ENCODE data around the gene NGB.
A peak's percentile ranks its signal among the peaks of the same experiment; 100 is the strongest.
"Not testable (repeated sequence)": the region's sequence is repeated elsewhere in the genome, so short reads cannot be mapped to it uniquely, and the experiment has no call there.

Gene NGB

DNA sequence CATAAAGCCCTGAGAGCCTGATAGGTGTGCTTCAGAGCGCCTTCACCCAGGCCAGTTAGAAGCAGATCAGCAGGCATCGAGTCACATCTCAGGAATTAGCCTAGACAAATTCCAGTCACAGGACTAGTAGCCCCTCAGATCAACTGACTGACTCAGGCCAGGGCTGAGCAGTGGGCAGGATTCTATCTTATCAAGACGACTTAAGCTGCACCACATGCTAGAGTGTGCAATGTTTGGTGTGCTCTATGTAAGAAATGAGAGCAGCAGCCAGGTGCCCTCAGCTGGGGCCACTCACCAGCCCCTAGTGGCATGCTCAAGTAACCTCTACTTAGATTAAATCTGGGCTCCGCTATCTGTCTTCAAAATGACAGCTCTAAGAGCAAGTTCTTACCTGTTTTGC is 19.7 kb upstream of the NGB start:
- peak; percentile 51 for DNase-seq

- no peak for DNase-seq
Measured at GRCh38 chr14:77286576-77286975, 15.6 kb upstream of the NGB start.

DNA sequence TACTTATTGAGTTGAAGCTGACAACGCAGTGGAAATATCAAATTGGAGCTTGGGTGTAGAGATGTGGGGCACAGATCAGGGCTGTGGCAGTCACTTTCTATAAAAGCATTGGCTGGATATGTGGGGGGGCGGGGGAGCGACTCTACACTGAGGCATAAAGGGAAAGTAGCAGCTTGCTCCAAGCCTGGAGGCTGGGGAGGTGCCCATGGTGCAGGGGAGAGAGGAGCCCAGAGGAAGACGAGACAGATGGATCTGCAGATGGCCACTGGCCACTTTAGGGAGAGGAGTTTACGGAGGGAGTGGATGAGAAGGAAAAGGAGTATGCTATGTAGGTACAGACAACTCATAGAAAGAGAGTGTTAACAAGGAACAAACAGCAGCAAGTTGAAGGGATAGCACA is 13.5 kb upstream of the NGB start:
- no peak for DNase-seq

- no peak for DNase-seq
Measured at GRCh38 chr14:77284066-77284465, 13.1 kb upstream of the NGB start.

DNA sequence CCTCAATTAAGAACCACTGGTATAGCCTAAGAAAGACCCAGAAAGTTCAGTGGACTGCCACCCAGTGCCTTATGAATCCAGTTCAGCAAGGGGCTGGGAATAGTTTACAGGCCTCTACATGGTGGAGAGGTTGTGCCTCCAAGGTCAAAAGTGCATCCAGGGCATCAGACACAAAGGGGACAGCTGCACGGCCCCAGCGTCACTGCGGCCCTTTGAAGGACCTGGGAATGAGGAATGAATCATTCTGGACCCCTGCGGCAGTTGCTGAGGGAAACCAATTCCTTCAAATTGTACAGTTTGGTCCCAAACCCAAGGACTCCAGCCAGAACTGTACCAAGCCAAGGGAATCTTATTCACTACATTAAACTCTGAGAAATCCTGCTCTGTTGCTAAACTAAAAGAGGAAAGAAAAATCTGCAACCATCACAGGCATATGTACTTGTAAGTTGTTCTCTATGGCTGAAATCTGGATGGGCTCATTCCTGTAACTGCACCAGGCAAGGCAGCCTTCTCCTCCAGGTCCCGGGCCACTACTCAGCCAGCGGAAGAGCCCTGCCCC is 10.9 kb upstream of the NGB start:
- no peak for DNase-seq

GRCh38 chr14:77280921-77281320 is 9.9 kb upstream of the NGB start:
- DNase-seq: not testable (repeated sequence)

DNA sequence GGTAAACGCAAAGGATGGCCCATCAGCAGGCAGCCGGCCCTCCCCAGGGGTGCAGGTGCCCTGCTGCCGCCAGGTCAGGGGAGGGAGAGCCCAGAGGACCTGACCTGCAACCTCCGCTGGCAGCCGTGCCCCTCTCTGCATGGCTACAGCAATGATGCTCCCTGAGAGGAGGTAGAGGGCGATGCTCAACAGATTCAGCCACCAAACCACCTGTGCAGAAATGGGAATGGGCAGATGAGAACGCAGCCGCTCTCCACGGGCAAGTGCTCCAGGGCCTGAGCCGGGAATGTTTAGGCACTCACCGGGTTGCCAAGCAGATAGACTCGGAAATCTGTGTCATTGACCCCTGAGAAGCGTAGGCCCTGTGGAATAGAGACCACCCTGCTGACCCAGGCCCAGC is 8.7 kb upstream of the NGB start:
- DNase-seq: no peak

DNA sequence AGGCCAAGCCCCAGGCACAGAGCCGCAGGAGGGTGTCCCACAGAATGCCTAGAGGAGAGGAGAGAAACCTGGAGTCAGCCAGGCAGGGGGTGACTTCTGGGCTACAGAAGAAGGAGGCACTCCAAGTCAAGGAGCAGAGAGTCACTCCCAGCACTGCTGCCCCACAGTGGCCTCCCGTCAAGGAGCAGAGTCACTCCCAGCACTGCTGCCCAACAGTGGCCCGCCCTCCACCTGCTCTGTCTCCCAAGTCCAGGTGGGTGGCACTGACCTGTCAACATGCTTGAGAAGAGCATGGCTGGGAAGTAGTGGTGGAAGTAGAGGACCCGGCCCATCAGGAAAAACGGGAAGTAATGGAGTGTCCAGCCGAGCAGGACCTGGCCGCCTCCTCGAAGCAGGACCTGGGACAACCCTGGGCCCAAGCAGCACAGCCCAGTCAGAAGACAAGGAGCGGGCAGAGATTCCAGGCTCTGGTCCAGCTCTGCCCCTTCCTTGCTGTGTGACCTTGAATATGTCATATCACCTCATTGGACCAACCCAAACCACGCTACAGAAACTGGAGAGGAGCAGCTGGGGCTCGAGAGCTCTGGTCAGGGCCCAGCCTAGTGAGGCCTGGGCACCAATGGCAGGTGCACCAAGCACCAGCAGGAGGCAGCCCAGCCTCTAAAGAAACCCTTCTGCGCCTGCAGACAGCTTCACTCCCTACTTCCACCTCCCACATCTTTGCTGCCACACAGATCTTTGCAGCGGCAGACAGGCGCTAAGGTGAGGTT is 7.6 kb upstream of the NGB start:
- DNase-seq: no peak

GRCh38 chr14:77276959-77277358 is 6.0 kb upstream of the NGB start:
- DNase-seq: no peak

DNA sequence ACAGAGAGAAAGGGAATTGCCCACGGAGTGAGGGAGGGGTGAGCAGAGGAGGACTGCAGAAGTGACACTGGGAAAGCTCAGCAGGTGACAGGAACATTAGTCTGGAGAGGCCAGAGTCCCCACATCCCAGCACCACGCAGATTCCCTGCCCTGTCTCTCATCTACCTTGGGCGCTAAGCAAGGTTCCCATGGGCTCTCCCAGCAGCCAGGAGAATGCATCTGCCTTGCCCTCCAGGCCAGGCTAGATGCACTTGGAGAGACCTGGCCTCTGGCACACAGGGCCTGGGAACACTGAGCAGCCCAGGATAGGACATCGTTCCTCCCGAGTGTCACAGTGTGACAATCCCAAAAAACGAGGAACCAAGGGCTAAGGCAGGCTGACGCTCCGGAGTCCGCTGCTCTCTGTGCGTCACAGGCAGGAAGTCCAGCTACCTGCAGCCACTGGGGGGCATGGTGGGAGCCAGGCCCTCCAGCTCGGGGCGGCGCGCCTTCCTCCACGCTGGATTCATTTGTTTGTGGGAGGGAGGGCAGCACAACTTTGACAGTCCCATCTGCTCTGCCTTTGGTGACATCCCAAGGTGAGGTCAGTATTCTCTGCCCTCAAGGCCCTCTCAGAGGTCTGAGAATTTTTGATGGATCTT is 5.4 kb upstream of the NGB start:
- DNase-seq: no peak

DNA sequence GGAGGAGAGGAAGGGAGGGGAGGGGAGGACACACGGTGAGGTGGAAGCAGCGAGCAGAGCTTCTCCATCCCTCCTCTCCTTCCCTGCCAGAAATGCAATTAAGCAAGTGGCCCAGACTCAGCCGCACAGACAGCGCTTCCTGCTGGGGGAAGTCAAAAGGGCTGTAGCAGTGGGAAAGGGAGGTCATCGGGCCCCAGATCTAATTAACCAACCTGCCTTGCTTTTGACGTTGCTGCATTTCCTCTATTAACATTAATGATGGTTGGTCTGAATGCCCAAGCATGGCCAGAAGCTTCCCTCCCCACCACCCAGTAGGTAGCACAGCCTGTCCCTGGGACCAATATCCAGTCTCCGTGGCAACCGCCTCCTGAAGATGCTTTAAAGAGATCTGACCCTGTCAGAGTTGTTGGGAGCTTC is 4.6 kb upstream of the NGB start:
- DNase-seq: no peak

GRCh38 chr14:77275041-77275580 is 4.1 kb upstream of the NGB start:
- DNase-seq: no peak

- DNase-seq: no peak
Measured at GRCh38 chr14:77273796-77274195, 2.8 kb upstream of the NGB start.

DNA sequence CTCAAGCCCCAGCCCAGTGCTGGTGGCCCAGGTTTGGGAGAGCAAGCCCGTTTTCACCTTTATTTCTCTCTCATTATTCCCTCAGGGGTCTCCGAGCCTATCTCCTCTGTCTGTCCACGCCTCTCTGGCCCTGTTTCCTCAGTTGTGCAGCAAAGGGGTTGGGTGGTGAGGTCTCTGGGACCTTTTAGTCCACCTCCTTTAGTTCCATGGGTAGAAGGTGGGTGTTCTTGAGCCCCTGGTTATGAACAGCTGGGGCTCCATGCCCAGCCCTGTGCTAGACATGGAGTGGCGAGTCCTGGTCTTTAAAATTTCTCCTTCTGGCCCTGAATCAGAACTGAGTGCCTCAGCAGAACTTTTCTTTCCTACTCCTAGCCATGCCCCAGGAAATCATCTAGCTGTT is 1.3 kb upstream of the NGB start:
- DNase-seq: no peak

DNA sequence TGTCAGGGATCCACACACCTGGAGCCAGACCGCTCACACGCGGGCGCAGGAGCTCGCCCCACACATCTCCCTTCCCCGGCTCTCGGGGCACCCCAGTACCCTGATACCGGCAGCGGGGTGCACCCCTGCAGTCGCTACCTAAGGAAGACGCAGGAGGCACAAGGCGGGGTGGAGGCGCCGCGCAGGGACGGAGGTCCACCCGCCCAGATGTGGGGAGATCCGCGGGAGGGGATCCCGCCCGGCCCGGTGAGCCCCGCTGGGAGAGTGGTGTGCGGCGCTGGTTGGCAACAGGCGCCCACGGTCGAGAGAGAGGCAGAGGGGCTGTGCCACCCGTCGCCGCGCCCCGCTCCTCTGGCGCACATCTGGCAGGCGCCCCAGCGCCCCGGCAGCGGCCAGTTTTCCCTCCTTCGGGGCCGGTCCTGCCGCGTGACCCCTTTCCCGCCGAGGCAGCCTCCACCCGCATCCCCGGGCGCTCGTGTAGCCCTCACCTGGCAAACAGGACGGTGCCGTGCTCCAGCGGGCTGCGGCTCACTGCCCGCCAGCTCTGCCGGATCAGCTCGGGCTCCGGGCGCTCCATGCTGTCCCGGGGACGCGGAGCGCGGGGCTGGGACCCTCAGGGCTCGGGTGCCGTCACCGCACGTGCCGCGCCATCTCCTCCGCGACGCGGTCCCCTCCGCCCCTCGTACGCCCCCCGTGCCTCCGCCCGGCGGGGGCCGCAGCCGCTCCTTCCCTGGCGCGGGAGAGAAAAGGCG is 469 bp downstream of the NGB start:
- DNase-seq: no peak

DNA sequence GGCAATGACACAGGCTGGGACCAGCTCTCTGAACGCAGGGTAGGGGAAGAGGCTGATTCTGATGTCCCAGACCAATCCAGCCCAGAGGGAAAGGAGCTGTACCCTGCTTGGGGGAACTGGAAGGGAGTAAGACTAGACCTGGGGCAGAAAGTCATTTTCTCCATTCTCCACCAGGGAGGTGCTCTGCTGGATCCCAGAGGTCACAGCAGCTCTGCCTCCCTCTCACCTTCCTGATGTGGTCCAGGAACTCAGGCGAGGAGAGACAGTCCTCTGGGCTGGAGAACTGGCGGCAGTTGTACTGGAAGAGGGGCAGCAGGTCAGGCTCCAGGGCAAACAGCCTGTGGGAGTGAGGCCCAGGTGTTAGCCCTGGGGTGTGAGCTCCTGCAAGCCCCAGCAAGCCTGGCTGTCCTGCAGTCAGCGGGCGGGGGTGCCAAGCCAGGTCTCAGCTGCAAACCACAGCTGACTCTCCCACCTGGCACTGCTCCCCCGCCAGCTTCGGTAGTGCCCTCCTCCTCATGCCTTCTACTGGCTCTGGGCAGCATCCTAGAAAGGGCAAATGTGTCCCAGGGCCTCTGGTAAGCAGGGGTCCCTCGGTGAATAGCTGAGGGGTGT is 1.9 kb downstream of the NGB start:
- no peak for DNase-seq

DNA sequence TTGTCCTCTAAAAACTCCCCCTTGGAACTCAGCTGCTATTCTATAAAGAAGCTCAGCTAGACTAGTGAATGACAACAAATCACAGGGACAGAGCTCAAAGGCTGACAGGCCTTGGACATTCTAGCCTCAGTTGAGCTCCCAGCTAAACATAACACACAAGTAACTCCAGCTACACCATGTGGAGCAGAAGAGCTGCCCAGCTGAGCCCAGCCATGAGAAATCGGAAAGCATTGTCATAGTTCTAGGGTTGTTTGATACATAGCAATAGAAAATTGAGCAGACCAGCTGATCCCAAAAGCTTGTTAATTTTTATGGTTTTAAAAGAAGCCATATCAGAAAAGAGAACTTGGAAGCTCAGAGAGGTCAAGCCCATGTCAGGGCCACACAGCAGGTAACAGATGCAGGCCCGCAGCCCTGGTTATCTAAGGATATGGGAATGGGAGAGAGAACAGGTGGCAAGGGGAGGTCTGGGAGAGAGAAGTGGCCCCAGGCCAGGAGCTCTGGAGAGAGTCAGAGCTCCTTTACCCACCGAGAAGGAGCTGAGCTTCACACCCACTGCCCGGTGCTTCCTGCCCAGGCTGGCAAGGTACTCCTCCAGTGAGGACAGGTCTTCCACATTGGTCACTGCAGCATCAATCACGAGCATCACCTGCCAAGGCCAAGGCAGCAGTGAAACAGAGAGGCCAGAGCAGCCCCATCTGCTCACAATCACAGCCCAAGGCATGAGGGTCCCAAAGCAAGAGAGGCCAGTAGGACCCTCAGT is 2.9 kb downstream of the NGB start:
- no peak for DNase-seq

DNA sequence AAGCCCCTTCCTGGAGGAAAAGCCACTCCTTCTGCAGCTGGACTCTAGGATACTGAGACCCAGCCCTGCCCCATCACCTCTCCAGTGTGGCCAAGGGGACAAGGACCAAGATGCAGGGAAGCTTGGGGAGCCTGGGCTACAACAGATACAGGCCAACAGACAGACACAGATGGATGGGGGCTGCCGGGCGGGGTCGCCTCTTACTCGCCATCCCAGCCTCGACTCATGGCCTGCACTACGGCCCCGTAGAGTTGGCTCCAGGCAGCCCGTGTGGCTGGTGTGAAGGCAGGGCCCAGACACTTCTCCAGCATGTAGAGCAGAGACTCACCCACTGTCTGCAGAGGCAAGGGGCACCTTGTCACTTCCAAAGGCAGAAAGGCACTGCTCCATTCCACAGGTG is 4.7 kb downstream of the NGB start:
- DNase-seq: no peak

GRCh38 chr14:77265561-77266335 is 5.3 kb downstream of the NGB start:
- no peak for DNase-seq

DNA sequence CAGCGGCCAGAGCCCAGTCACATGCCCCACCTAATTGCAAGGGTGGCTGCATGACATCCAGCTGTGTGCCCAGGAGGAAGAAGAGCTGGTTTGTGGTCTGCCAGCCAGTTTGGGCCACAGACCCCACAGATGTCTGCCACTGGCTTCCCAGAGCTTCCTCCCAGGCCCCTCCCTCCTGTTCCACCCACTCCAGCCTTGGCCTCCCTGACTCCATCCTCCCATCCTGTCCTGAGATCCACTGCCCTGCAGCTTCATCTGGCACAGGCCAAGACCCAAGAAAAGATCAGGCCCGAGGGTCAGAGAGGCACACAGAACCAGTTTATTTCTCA is 5.9 kb downstream of the NGB start:
- no peak for DNase-seq

DNA sequence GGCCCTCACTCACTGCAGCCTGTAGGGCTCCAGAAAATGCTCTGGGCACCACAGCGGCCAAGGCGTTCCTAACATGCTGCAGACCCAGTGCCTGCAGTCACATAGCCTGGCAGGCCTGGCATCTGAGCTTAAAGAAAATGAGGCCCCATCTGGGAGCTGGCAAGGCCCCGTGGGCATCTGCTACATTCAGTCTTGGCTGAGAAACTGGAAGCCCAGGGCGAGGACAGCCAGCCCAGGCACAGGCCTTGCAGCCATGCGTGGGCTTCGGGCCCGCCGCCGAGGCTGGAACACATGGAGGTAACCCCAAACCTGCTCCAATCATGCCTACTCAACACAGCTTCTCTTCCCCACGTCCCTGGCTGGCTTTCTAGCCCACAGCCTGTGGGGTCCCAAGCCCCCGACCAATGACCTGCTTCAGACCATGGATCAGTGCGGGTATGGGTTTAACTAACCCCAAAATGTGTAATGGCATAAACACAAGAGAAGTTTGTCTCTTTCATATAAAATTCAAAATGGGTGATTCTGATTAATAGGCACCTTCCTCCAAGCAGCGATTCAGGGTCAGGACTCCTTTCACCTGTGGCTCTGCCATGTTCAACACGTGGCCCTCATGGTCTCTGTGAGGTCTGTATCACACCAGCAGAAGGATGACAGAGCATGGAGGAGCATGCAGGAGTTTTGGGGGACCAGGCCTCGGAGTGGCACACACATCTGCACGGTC is 6.4 kb downstream of the NGB start:
- DNase-seq: no peak
